Breast epithelium (tissue), 3 donors: ENCODE measurements around the gene CDON.

Experiments used
- CTCF ChIP-seq, 3 donors: fragments of 450-650 bp; IDR thresholded peaks; one replicate each; pipeline ENCODE4 v1.5.1; 2016 to 2017; ENCODE audit warnings: antibody characterized with exemption in 3 of 3, mild to moderate bottlenecking in 3 of 3, moderate library complexity in 3 of 3
- POLR2AphosphoS5 ChIP-seq, 3 donors: sonication (generic); formaldehyde crosslinking; IDR thresholded peaks; one replicate each; pipeline ENCODE4 v1.6.1; 2017; ENCODE audit warnings: antibody characterized with exemption in 3 of 3

GRCh38 chr11:125987066-125987641 lies 75.5 kb downstream of the CDON start:
- TF ChIP-seq CTCF (IDR thresholded peaks at IDR 0.05) (no peak), POLR2AphosphoS5 (IDR thresholded peaks at IDR 0.05) (no peak)
